H1 (cell line): Measurements from ENCODE around the gene TMEM163. TPM values are rescaled to one million over a fixed set of nuclear protein-coding genes. Genes with fewer than 3 reads are reported as not detected.

Experiments used
- CTCF ChIA-PET: fragments of 300-600 bp; sonication (Branson Sonifier 250); formaldehyde crosslinking; loops from one replicate; lab custom pipeline; 2021; ENCODE audit not compliant: partially characterized antibody; lab: Charles Lee
- POLR2A ChIA-PET: fragments of 300-600 bp; sonication (Branson Sonifier 250); formaldehyde crosslinking; loops from one replicate; lab custom pipeline; 2021; ENCODE audit warnings: inconsistent platforms; ENCODE audit not compliant: partially characterized antibody; lab: Charles Lee
- DNase-seq, 2 experiments: peaks; one replicate each; pipeline versions ENCODE4 v3.0.0 to v3.0.0-alpha.2; 2010 to 2022; ENCODE audit warnings: low spot score in 2 of 2, low read depth in 1 of 2, mixed read lengths in 1 of 2
- FAIRE-seq: peaks from 2 replicates; lab custom pipeline; 2011; peaks lifted over from hg19 to GRCh38; lab: Jason Lieb, UNC
- H2AFZ ChIP-seq: 2 replicates; pipeline ENCODE4 v1.8.1; 2012; ENCODE audit warnings: low read length, inconsistent platforms
- H2AK5ac ChIP-seq: 2 replicates; pipeline ENCODE4 v1.6.1; 2013; ENCODE audit warnings: low read depth, low read length
- H2BK120ac ChIP-seq: replicated peaks from 2 replicates; pipeline ENCODE3; 2013; ENCODE audit warnings: low read depth, low read length, inconsistent platforms
- H2BK12ac ChIP-seq: 2 replicates; pipeline ENCODE4 v1.6.1; 2013; ENCODE audit warnings: low read depth, low read length
- H2BK15ac ChIP-seq: 2 replicates; pipeline ENCODE4 v1.6.1; 2013; ENCODE audit warnings: low read length
- H2BK20ac ChIP-seq: 2 replicates; pipeline ENCODE4 v1.6.1; 2013; ENCODE audit warnings: low read length
- H2BK5ac ChIP-seq: 2 replicates; pipeline ENCODE4 v1.6.1; 2013; ENCODE audit warnings: low read depth, low read length
- H3K14ac ChIP-seq: 2 replicates; pipeline ENCODE4 v1.6.1; 2013; ENCODE audit warnings: inconsistent platforms; ENCODE audit not compliant: insufficient read length
- H3K18ac ChIP-seq: 2 replicates; pipeline ENCODE4 v1.6.1; 2013; ENCODE audit warnings: low read length; ENCODE audit errors: extremely low read depth
- H3K23ac ChIP-seq: 2 replicates; pipeline ENCODE4 v1.6.1; 2013; ENCODE audit warnings: inconsistent platforms; ENCODE audit not compliant: insufficient read length
- H3K23me2 ChIP-seq: 2 replicates; pipeline ENCODE4 v1.6.1; 2013; ENCODE audit warnings: low read depth, low read length
- H3K27ac ChIP-seq: 2 replicates; pipeline ENCODE4 v1.6.1; 2011; ENCODE audit warnings: low read depth, low read length, inconsistent platforms
- H3K27me3 ChIP-seq, 4 experiments: replicated peaks in 1 of 4; 1 replicate in 1 of 4; 2 replicates in 3 of 4; pipeline versions ENCODE4 v1.6.1 to v1.8.1; 2011 to 2013; ENCODE audit warnings: low read length in 3 of 4, mild to moderate bottlenecking in 3 of 4, inconsistent platforms in 2 of 4, mixed read lengths in 2 of 4, moderate library complexity in 1 of 4; ENCODE audit not compliant: control insufficient read depth in 3 of 4, insufficient read depth in 3 of 4; ENCODE audit errors: extremely low read depth in 1 of 4
- H3K36me3 ChIP-seq, 4 experiments: 2 replicates each; pipeline versions ENCODE4 v1.6.1 to v1.8.1; 2011 to 2013; ENCODE audit warnings: mild to moderate bottlenecking in 4 of 4, low read length in 3 of 4, moderate library complexity in 2 of 4, control low read depth in 1 of 4, inconsistent platforms in 1 of 4; ENCODE audit not compliant: insufficient read depth in 4 of 4, control insufficient read depth in 2 of 4
- H3K4ac ChIP-seq: replicated peaks from 2 replicates; pipeline ENCODE3; 2013; ENCODE audit warnings: low read length, low read depth, mixed read lengths, inconsistent platforms; ENCODE audit not compliant: insufficient read length
- H3K4me1 ChIP-seq, 4 experiments: replicated peaks in 1 of 4; 1 replicate in 1 of 4; 2 replicates in 3 of 4; pipeline versions ENCODE4 v1.6.1 to v1.8.1; 2011 to 2013; ENCODE audit warnings: low read length in 3 of 4, inconsistent platforms in 2 of 4, mixed read lengths in 1 of 4; ENCODE audit not compliant: insufficient read depth in 4 of 4, control insufficient read depth in 3 of 4
- H3K4me2 ChIP-seq, 2 experiments: 2 replicates each; pipeline versions ENCODE4 v1.6.1 to v1.8.1; 2011 to 2013; ENCODE audit warnings: low read depth in 2 of 2, low read length in 2 of 2, control low read depth in 1 of 2, inconsistent platforms in 1 of 2, mild to moderate bottlenecking in 1 of 2; ENCODE audit not compliant: insufficient read depth in 1 of 2
- H3K4me3 ChIP-seq, 4 experiments: fragments of 200-600, 300-600 bp in 1 of 4; sonication (generic), shearing (Covaris generic), sonication (Bioruptor Twin) in 1 of 4; 2 replicates each; pipeline versions ENCODE4 v1.5.1 to v1.8.1; 2011 to 2016; ENCODE audit warnings: low read length in 4 of 4, low read depth in 3 of 4, control low read depth in 2 of 4, inconsistent platforms in 2 of 4, mild to moderate bottlenecking in 2 of 4, mixed read lengths in 1 of 4, moderate library complexity in 1 of 4; ENCODE audit not compliant: insufficient read depth in 2 of 4; ENCODE audit errors: extremely low read depth in 1 of 4
- H3K56ac ChIP-seq: replicated peaks from 2 replicates; pipeline ENCODE3; 2013; ENCODE audit warnings: low read depth, mild to moderate bottlenecking, mixed read lengths, low read length, inconsistent platforms; ENCODE audit not compliant: insufficient read length
- H3K79me1 ChIP-seq: 2 replicates; pipeline ENCODE4 v1.6.1; 2013; ENCODE audit warnings: low read depth, low read length, control low read depth
- H3K79me2 ChIP-seq, 2 experiments: 2 replicates each; pipeline versions ENCODE4 v1.6.1 to v1.8.1; 2012 to 2013; ENCODE audit warnings: low read length in 2 of 2, mild to moderate bottlenecking in 2 of 2, inconsistent platforms in 1 of 2; ENCODE audit not compliant: insufficient read depth in 2 of 2, control insufficient read depth in 1 of 2
- H3K9ac ChIP-seq, 4 experiments: replicated peaks in 1 of 4; 1 replicate in 1 of 4; 2 replicates in 3 of 4; pipeline versions ENCODE4 v1.6.1 to v1.8.1; 2011 to 2013; ENCODE audit warnings: low read depth in 3 of 4, low read length in 3 of 4, control low read depth in 2 of 4, mild to moderate bottlenecking in 2 of 4, moderate library complexity in 2 of 4, inconsistent platforms in 1 of 4; ENCODE audit errors: extremely low read depth in 1 of 4
- H3K9me3 ChIP-seq, 2 experiments: 2 replicates each; pipeline versions ENCODE4 v1.6.1 to v1.8.1; 2012 to 2013; ENCODE audit warnings: mild to moderate bottlenecking in 2 of 2, moderate library complexity in 2 of 2, control low read depth in 1 of 2, inconsistent platforms in 1 of 2, low read depth in 1 of 2, low read length in 1 of 2, mixed read lengths in 1 of 2; ENCODE audit not compliant: insufficient read depth in 2 of 2
- H4K20me1 ChIP-seq, 2 experiments: replicated peaks in 1 of 2; 2 replicates each; pipeline versions ENCODE3 to v1.8.1; 2011 to 2013; ENCODE audit warnings: inconsistent platforms in 2 of 2, low read length in 2 of 2, mild to moderate bottlenecking in 1 of 2; ENCODE audit not compliant: insufficient read depth in 2 of 2, control insufficient read depth in 1 of 2
- H4K5ac ChIP-seq: 2 replicates; pipeline ENCODE4 v1.6.1; 2013; ENCODE audit warnings: low read length, low read depth, mixed read lengths, inconsistent platforms; ENCODE audit not compliant: insufficient read length
- H4K8ac ChIP-seq: 2 replicates; pipeline ENCODE4 v1.8.0; 2013; ENCODE audit warnings: mild to moderate bottlenecking, moderate library complexity, low read length, inconsistent platforms; ENCODE audit not compliant: insufficient read depth; ENCODE audit errors: extremely low read depth
- H4K91ac ChIP-seq: replicated peaks from 2 replicates; pipeline ENCODE3; 2013; ENCODE audit warnings: low read length, mixed read lengths, inconsistent platforms; ENCODE audit not compliant: insufficient read length
- BACH1 ChIP-seq: IDR thresholded peaks from 2 replicates; pipeline ENCODE4 v1.6.1; 2012; ENCODE audit warnings: low read length, improper control_type of control experiment
- CBX8 ChIP-seq: fragments of 300-800, 300-1000 bp; sonication (generic); IDR thresholded peaks from 2 replicates; pipeline ENCODE4 v1.7.1; 2016; ENCODE audit warnings: low read depth, low read length, borderline replicate concordance
- EP300 ChIP-seq, 2 experiments: IDR thresholded peaks; 1 replicate in 1 of 2; 2 replicates in 1 of 2; pipeline ENCODE4 v1.6.1; 2011 to 2012; ENCODE audit warnings: low read depth in 2 of 2, low read length in 2 of 2, mild to moderate bottlenecking in 2 of 2, borderline replicate concordance in 1 of 2, inconsistent platforms in 1 of 2, moderate library complexity in 1 of 2
- EZH2 ChIP-seq: fragments of 200-600 bp; sonication (generic); IDR thresholded peaks from 2 replicates; pipeline ENCODE4 v1.7.1; 2012; ENCODE audit warnings: low read depth, mild to moderate bottlenecking, moderate library complexity, low read length, inconsistent platforms; ENCODE audit not compliant: severe bottlenecking
- JUND ChIP-seq: IDR thresholded peaks from 2 replicates; pipeline ENCODE4 v1.6.1; 2011; ENCODE audit warnings: mild to moderate bottlenecking, improper control_type of control experiment, low read length
- KDM5A ChIP-seq: fragments of 200-600 bp; IDR thresholded peaks from 2 replicates; pipeline ENCODE4 v1.7.1; 2012; ENCODE audit warnings: mild to moderate bottlenecking, low read length, inconsistent platforms, mixed read lengths
- MAFK ChIP-seq: IDR thresholded peaks from 2 replicates; pipeline ENCODE4 v1.6.1; 2012; ENCODE audit warnings: low read depth, mild to moderate bottlenecking, improper control_type of control experiment, low read length
- POLR2AphosphoS5 ChIP-seq: IDR thresholded peaks from 2 replicates; pipeline ENCODE4 v1.6.1; 2011; ENCODE audit warnings: low read depth, low read length
- SAP30 ChIP-seq: fragments of 300-600 bp; sonication (generic); IDR thresholded peaks from 2 replicates; pipeline ENCODE4 v1.7.1; 2012; ENCODE audit warnings: low read length, moderate library complexity, mild to moderate bottlenecking, inconsistent platforms; ENCODE audit not compliant: insufficient read depth, insufficient replicate concordance
- TEAD4 ChIP-seq: IDR thresholded peaks from 2 replicates; pipeline ENCODE4 v1.6.1; 2012; ENCODE audit warnings: low read depth, low read length, inconsistent platforms, mixed read lengths
- USF2 ChIP-seq: IDR thresholded peaks from 2 replicates; pipeline ENCODE4 v1.6.1; 2011; ENCODE audit warnings: low read length, improper control_type of control experiment
- WGBS, 2 experiments: shearing (Covaris generic) in 1 of 2; methylation state at CpG; one replicate each; pipeline versions ENCODE4 v1.1.6 to v1.1.7; 2013 to 2015; ENCODE audit warnings: low lambda C conversion rate in 2 of 2, mixed read lengths in 2 of 2, inconsistent platforms in 1 of 2, low coverage in 1 of 2, missing lambda C conversion rate in 1 of 2; ENCODE audit not compliant: insufficient replicate concordance in 2 of 2, insufficient coverage in 1 of 2, insufficient read length in 1 of 2; ENCODE audit errors: extremely low coverage in 1 of 2, missing lambda C conversion rate in 1 of 2; 5-methylcytosine and 5-hydroxymethylcytosine counted together
- polyA plus RNA-seq, 7 experiments: library from polyadenylated mRNA; depleted of rRNA in 3 of 7; stranded (reverse) in 5 of 7; unstranded in 2 of 7; fragments of >200 nt in 5 of 7; fragments of 200-250 nt in 2 of 7; gene quantifications; 1 replicate in 5 of 7; 2 replicates in 1 of 7; 4 replicates in 1 of 7; pipeline versions ENCODE4 v1.2.1 to v1.2.3, GENCODE V29; 2011 to 2013; ENCODE audit warnings: missing spikeins in 2 of 7, mixed read lengths in 2 of 7
- total RNA-seq: library from RNA; stranded (reverse); fragmentation: NEBNext Ultra II Directional; extraction: Animal tissue kit (Norgen Biotek cat#: 25700); gene quantifications from 2 replicates; pipeline ENCODE4 v1.2.1, GENCODE V29; 2021

The TMEM163 gene
- total and polyA plus RNA-seq, 2 of the 8 experiments (the other 6 are each of a cell fraction or from before 2014, with no cell fraction given) = 2.8 to 3.2 TPM

DNA sequence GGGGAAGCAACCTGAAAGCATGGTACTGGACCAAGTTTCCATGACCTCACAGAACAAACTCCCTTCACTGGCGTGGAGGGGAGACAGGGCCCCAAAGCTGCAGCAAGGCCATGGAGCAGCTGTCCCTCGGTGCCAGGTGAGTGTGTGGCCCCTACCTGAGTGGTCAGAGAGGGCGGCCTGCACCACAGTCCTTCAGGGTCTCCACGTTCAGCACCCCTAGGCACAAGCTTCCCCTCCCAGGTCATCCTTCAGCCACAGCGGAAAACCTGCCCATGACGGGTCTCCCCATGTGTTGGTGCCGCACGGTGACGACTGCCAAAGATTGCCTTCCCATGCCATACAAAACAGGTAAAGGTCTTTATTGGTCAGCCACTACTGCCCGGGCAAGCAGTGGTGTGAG is 263.4 kb downstream of the TMEM163 start:
- no peak overlapping the region for H3K4ac ChIP-seq
- no peaks in the 10 kb centered on the region for H3K23me2 ChIP-seq
- no peak overlapping the region for H2BK20ac ChIP-seq
- no peak overlapping the region for H3K56ac ChIP-seq
- no peaks in the 10 kb centered on the region for H3K27me3 ChIP-seq
- H3K23ac ChIP-seq = no peak overlapping the region
- H2AFZ ChIP-seq = no peak overlapping the region
- TF ChIP-seq BACH1 = no peak
- no peak for TF ChIP-seq JUND
- no peak for TF ChIP-seq EZH2
- TF ChIP-seq EP300 (IDR thresholded peaks at IDR 0.05; ENCODE audit: borderline replicate concordance in 1 of 2, low read depth in 2 of 2, low read length in 2 of 2) = no peak
- no peak for TF ChIP-seq USF2
- no peak for TF ChIP-seq TEAD4
- no peak for TF ChIP-seq MAFK
- TF ChIP-seq POLR2AphosphoS5 = no peak
- TF ChIP-seq KDM5A = no peak
- no peak for TF ChIP-seq SAP30
- TF ChIP-seq CBX8 = no peak
- TF ChIP-seq, all 59 proteins: peak for 0
- Histone ChIP-seq H4K20me1 (no peaks in the 10 kb centered on the region), H3K14ac (no peak overlapping the region), H2BK120ac (no peak overlapping the region), H3K27ac (no peak overlapping the region), H2BK5ac (no peak overlapping the region), H2AK5ac (no peak overlapping the region), H3K18ac (no peak overlapping the region), H3K4me3 (no peak overlapping the region), H2BK12ac (no peak overlapping the region), H3K9ac (no peak overlapping the region), H4K5ac (no peak overlapping the region), H3K4me1 (peaks cover 0 to 3% (median 0%) of the 10 kb centered on the region in 4 experiments; a peak in 3 of 7 replicates), H3K36me3 (no peaks in the 10 kb centered on the region; a peak in 2 of 8 replicates), H2BK15ac (no peak overlapping the region), H3K4me2 (no peak overlapping the region), H4K91ac (no peak overlapping the region), H3K79me2 (no peaks in the 10 kb centered on the region), H4K8ac (no peak overlapping the region), H3K9me3 (no peaks in the 10 kb centered on the region), H3K79me1 (no peaks in the 10 kb centered on the region)
- POLR2A ChIA-PET = no interaction called here
- 91% methylated on average over 10 of the region's 10 CpGs; no CpG with 5 or more reads in 1 of the 2 experiments for WGBS, 2 experiments
- CTCF ChIA-PET = interaction anchor here (0.9 to 1.7 kb wide), 5 partner anchors 10 to 443 kb away, joined by 3 to 7 read pairs (median 5); no protein-coding TSS in a partner anchor
- FAIRE-seq = no peak
- no peak for DNase-seq
